HG02759 (cell line): ENCODE measurements around the gene RABL3.
A peak's percentile ranks its signal among the peaks of the same experiment; 100 is the strongest.
"Not testable (repeated sequence)": the region's sequence is repeated elsewhere in the genome, so short reads cannot be mapped to it uniquely, and the experiment has no call there.

Experiments used
- ATAC-seq: cut with Tn5 transposase; IDR thresholded peaks from one replicate; pipeline ENCODE4 v1.9.1; 2021; ENCODE audit warnings: mild to moderate bottlenecking, moderate library complexity; ENCODE audit not compliant: unreplicated experiment

The RABL3 gene, protein sequence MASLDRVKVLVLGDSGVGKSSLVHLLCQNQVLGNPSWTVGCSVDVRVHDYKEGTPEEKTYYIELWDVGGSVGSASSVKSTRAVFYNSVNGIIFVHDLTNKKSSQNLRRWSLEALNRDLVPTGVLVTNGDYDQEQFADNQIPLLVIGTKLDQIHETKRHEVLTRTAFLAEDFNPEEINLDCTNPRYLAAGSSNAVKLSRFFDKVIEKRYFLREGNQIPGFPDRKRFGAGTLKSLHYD

GRCh38 chr3:120742198-120742848, at the start of gene RABL3, which contains the start of gene GTF2E1:
TSS of gene RABL3 (minus strand) at chr3:120742516. CDS start at chr3:120742507, 9 bp downstream.
TSS of gene GTF2E1 (plus strand) at chr3:120742744. CDS start at chr3:120750553, 7,809 bp downstream.
- peak; percentile 98 for ATAC-seq

DNA sequence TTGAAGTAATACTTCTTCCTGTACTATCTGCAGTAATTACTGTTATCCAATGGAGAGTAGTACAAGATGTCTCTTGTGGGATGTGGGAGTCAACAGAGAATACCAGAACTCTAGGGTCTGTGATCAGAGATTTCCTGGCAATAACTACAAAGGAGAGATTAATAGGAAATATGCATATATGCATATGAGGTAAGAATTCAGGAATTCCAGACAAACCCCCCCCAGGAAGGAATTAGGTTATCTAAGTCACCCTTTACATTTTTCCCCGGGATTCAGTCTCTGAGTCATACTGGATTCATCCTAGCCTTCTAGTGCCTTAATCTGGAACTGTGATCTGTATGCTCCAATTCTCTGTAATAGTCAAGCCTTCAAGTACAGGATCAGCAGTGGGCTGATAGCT, 49.6 kb upstream of the RABL3 start:
- ATAC-seq: no peak

GRCh38 chr3:120791010-120791409, 48.7 kb upstream of the RABL3 start:
- no peak for ATAC-seq

DNA sequence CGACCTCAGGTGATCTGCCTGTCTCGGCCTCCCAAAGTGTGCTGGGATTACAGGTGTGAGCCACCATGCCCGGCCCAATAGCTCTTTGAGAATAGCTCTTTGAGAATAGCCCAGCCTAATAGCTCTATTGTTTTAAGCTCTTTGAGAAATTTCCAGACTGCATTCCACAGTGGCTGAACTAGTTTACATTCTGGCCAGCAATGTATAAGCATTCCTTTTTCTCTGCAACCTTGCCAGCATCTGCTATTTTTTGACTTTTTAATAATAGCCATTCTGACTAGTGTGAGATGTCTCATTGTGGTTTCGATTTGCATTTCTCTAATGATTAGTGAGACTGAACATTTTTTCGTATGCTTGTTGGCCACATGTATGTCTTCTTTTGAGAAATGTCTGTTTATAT, 43.5 kb upstream of the RABL3 start:
- peak; percentile 58 for ATAC-seq

- peak; percentile 96 for ATAC-seq
These were observed 38.7 kb upstream of the RABL3 start for GRCh38 chr3:120780977-120781376.

DNA sequence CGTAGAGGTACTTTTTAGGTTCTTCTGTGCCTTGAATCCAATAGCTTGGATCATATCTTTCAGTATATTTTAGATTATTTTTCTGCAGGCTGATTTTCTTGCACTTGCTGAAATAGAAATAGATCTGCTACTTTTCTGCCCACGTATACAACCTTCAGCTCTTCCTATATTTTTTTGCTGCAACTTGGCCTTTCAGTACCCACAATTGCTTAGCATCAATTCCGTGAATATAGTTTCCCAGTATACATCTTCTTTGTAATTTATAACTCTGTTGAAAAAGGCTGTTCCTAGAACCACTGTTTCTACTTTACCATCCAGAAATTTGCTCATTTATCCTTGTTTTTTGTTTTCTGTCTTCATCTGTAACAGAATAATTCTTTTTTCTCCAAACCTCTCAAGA, 36.5 kb upstream of the RABL3 start:
- ATAC-seq: no peak

GRCh38 chr3:120775411-120775810, 33.1 kb upstream of the RABL3 start:
- no peak for ATAC-seq

DNA sequence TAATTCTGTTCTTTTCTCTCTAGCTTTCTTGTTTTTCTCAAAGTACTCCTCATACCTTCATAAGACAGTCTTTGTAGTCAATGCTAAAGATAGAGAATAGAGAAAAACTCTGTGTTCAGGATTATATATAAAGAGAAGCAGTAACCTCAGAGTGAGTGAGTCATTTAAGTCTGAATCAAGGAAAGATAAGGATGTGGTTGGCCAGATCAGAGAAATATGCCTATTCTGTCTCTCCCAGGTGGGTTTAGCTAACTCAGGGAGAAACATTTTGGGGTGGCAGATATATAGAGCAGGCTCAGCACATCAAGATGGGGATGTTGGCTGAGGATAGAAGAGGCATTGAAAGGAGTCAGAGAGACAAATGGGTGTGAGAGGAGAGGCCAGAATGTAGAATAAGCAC, 31.6 kb upstream of the RABL3 start:
- ATAC-seq: peak; percentile 88

- no peak for ATAC-seq
These were observed 29.8 kb upstream of the RABL3 start for GRCh38 chr3:120772081-120772480.

DNA sequence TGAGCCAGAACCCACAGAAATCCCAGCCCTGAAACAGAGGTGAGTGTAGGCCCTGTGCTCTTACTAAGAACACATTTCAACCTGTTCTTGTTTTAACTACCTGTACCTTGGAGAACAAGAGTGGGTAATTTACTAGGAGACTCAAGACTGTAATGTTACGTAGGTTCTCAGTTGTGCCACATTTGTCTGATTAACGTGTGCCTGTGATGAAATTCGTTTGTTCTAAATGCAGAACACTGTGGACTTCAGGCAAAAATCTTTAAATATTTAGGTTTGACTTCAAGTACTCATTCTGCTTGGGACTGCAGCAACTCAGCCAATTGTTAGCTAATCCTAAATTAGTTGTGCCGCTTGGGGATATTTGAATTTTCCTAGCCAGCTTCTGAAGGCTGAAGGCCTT, 28.6 kb upstream of the RABL3 start:
- no peak for ATAC-seq

- no peak for ATAC-seq
These were observed 27.1 kb upstream of the RABL3 start for GRCh38 chr3:120769436-120769835.

- ATAC-seq: no peak
These were observed 24.8 kb upstream of the RABL3 start for GRCh38 chr3:120767106-120767505.

DNA sequence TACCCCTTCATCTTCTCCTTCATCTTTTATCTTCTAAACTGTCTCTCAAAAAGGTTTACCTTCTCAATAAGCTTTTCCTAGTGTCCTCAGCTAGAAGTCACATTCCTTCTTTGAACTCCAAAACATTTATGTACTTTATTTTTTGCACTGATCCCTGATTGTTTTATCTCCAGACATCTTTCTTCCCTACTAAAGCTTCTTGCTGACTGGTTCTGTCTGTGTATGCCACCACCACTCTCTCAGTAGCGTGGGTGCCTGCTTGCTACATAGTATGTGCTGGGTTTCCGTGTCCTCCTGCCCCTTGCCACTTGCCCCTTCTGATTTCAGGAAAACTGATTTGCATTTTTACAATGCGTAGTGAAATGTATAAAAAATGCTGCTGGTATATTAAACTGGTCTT, 24.3 kb upstream of the RABL3 start:
- ATAC-seq: no peak

DNA sequence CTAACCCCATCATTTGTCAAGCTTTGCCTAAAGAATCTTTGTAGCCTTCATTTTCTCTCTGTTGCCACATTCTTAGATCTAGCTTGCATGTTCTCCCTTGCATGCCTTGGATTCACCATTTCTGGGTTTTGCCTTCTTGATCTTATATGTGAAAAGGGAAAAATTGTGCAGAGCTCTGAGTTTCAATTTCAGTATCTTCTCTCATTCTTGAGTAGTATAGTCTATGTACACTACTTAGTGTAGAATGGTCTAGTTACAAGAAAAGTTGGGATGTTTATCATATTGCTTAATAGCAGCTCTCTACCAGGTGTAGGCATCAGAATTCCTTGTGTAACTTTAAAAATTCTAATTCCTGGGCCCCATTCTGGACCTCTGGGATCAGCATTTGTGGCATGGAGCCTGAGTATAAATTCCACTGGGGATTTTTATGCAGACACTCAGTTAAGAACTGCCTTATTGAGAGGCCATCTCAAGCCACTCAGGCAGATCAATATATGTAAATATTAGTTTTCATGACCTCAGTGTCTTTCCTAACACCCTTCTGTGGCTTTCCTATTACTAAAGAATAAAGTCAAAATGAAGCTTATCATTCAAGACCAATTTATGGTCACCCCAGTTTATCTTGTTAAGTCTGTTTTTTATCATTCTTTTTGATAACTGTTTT, 23.6 kb upstream of the RABL3 start:
- peak; percentile 52 for ATAC-seq

GRCh38 chr3:120764206-120764605, 21.9 kb upstream of the RABL3 start:
- peak; percentile 11 for ATAC-seq

DNA sequence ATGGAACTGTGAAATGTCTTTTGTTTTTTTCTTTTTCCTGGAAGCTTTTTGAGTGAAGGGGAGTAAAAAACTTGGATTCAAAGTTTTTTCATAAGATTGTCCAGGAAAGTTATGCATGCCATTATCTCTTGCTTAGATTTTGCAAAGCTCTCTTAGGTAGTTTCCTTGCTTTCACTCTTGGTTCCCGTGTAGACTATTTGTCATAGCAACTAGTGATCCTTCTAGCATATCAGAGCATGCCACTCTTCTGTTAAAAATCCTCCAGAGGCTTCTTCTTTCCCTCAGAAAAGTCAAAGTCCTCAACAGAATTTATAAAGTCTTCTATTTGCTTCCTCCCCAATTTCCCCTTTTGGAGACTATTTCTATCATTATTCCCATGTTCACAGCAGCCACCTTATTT, 21.3 kb upstream of the RABL3 start:
- peak; percentile 85 for ATAC-seq

GRCh38 chr3:120762615-120763014, 20.3 kb upstream of the RABL3 start:
- no peak for ATAC-seq

- ATAC-seq: not testable (repeated sequence)
These were observed 16.2 kb upstream of the RABL3 start for GRCh38 chr3:120758551-120758950.

DNA sequence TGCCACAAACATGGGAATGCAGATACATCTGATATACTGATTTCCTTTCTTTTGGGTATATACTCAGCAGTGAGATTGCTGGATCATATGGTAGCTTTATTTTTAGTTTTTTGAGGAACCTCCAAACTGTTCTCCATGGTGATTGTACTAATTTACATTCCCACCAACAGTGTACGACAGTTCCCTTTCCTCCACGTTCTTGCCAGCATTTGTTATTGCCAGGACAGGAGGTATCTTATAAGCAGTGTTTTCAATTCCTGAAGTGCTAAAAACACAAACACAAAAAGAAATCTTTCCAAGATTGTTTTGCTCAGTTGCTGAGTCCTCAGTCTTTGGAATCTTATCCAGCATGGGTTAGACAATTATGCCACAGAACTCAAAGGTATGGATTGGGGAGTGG, 13.7 kb upstream of the RABL3 start:
- no peak for ATAC-seq

DNA sequence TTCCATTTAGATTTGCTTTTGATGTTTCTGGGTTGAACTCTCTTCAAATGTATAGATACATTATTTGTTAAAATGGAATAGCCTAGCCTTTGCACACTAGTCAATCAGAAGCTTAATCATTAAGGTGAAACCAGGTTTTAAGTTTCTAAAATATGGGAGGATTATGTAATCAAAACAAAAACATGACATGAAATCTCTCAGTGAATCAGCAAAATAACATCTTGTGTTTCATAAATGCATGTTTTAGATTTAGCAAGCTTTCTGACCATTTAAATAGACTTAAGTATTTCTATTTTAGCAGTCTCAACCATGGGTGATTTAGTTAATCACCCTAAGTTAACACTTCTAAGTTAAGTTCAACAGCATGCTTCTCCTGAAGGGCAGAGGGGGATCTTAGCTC, 11.5 kb upstream of the RABL3 start:
- no peak for ATAC-seq

DNA sequence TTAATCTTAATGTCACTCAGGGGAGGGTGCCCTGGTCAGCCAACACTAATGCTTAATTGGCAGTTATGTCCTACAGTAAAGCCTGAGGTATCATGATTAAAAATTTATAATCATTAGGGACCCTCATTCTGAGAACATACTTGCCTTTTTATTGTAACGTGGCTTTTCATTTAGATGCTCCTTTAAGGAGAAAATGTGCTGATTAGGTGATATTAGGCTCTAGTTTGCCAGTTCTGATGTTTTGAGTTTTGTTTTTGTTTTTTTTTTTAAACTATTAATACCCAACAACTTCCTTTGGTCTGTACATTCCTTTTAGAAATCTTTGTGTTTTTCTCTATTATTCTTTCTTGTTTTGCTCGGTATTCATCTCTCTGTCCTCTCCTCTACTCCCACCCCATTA, 10.5 kb upstream of the RABL3 start:
- no peak for ATAC-seq

DNA sequence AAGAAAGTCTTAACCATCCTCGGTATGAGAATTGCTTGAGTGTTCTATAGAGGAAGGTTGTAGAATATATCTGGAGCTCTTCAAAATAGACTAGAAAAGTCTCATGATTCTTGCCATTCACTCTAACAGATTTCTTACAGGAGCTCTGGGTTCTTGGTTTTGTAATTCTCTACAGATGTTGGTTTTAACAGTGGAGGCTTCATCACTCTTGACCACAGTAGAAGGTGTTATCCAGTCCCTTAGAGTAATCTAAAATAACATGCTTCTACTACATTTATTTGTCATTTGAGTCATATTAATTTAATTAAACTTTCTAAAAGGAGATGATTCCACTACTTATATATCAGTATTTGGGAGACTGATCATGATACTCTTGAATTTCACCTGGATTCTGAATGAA, 9.9 kb upstream of the RABL3 start:
- no peak for ATAC-seq
